Measurements from ENCODE around the gene HEY2.

The HEY2 gene

GRCh38 chr6:125789576-125790357, 40.3 kb downstream of the HEY2 start (continued):
- TF ChIP-seq ZNF18 (tag by site-specific recombination; IDR thresholded peaks at IDR 0.05) (peak; percentile 10; the same call in 1 of the 2 replicates), ZNF202 (tag by site-specific recombination; IDR thresholded peaks at IDR 0.05; ENCODE audit: borderline replicate concordance) (no peak), ZFP37 (tag by site-specific recombination; IDR thresholded peaks at IDR 0.05) (peak; percentile 85; the same call in 1 of the 2 replicates), ZNF747 (tag by site-specific recombination; IDR thresholded peaks at IDR 0.05) (no peak), PRDM10 (tag by site-specific recombination; IDR thresholded peaks at IDR 0.05) (peak; percentile 64), REPIN1 (tag by site-specific recombination; IDR thresholded peaks at IDR 0.05; ENCODE audit: low read depth) (no peak), ZNF362 (tag by site-specific recombination; IDR thresholded peaks at IDR 0.05) (no peak), ZNF521 (tag by site-specific recombination; IDR thresholded peaks at IDR 0.05) (no peak), ZNF26 (tag by site-specific recombination; IDR thresholded peaks at IDR 0.05) (no peak), ZNF341 (tag by site-specific recombination; IDR thresholded peaks at IDR 0.05; ENCODE audit: low read depth) (peak; percentile 78), ZEB2 (tag by site-specific recombination; IDR thresholded peaks at IDR 0.05) (peak; percentile 66), ZBTB21 (tag by site-specific recombination; IDR thresholded peaks at IDR 0.05) (no peak), ZNF114 (tag by site-specific recombination; IDR thresholded peaks at IDR 0.05) (no peak), PRDM2 (tag by site-specific recombination; IDR thresholded peaks at IDR 0.05; ENCODE audit: borderline replicate concordance) (no peak), ZNF2 (tag by site-specific recombination; IDR thresholded peaks at IDR 0.05) (peak; percentile 82; the same call in 1 of the 2 replicates), ZBTB1 (tag by site-specific recombination; IDR thresholded peaks at IDR 0.05) (no peak), ZNF280C (tag by site-specific recombination; IDR thresholded peaks at IDR 0.05) (no peak), ZFP41 (tag by site-specific recombination; IDR thresholded peaks at IDR 0.05; ENCODE audit: borderline replicate concordance) (no peak), ZNF391 (tag by site-specific recombination; IDR thresholded peaks at IDR 0.05; ENCODE audit: borderline replicate concordance, low read depth) (no peak; the same call in 1 of the 2 replicates), ZSCAN23 (tag by site-specific recombination; IDR thresholded peaks at IDR 0.05) (no peak)

Data from HEK293 (cell line).